Parietal lobe (tissue), 2 donors: ENCODE measurements around the gene ART1. TPM values are rescaled to one million over a fixed set of nuclear protein-coding genes. Genes with fewer than 3 reads are reported as not detected.

Source experiments
- small RNA-seq: library from RNA; depleted of rRNA; stranded (forward); fragments of <200 nt; gene quantifications from one replicate; pipeline ENCODE3, GENCODE V24; 2014; ENCODE audit warnings: low replicate concordance
- total RNA-seq: library from RNA; depleted of rRNA; stranded (reverse); fragments of >200 nt; gene quantifications from one replicate; pipeline ENCODE4 v1.2.3, GENCODE V29; 2014

The ART1 gene, protein sequence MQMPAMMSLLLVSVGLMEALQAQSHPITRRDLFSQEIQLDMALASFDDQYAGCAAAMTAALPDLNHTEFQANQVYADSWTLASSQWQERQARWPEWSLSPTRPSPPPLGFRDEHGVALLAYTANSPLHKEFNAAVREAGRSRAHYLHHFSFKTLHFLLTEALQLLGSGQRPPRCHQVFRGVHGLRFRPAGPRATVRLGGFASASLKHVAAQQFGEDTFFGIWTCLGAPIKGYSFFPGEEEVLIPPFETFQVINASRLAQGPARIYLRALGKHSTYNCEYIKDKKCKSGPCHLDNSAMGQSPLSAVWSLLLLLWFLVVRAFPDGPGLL
- total RNA-seq: not detected

DNA sequence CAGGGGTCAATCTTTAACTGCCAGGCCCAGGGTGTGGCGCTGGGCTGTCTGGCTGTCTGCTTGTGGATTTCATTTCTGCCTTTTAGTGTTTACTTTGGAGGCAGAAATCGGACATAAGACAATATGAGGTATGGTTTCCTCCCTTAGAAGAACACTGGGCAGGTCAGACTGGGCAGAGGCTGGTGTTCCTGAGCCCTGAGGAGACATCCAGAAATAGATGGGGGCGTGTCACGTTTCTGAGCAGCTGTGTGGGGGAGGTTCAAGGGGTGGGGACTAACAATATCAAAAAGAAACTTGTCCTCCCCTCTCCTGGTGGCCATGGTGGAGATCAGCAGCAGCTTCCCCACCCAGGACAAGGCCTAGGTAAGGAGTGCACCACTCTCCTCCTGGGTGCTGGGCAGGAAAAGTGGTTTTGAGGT is at the start of gene ART1:
Gene ART1, plus strand, starts transcription at position 312 of the 419 bp plus-strand sequence. CDS start 14,086 bp downstream, outside the sequence.

GRCh38 chr11:3641701-3642070 is 3.2 kb upstream of the ART1 start, which contains the start of gene ART5:
Gene ART5 (minus strand): TSS chr11:3641992. CDS start chr11:3641862, 130 bp downstream.

DNA sequence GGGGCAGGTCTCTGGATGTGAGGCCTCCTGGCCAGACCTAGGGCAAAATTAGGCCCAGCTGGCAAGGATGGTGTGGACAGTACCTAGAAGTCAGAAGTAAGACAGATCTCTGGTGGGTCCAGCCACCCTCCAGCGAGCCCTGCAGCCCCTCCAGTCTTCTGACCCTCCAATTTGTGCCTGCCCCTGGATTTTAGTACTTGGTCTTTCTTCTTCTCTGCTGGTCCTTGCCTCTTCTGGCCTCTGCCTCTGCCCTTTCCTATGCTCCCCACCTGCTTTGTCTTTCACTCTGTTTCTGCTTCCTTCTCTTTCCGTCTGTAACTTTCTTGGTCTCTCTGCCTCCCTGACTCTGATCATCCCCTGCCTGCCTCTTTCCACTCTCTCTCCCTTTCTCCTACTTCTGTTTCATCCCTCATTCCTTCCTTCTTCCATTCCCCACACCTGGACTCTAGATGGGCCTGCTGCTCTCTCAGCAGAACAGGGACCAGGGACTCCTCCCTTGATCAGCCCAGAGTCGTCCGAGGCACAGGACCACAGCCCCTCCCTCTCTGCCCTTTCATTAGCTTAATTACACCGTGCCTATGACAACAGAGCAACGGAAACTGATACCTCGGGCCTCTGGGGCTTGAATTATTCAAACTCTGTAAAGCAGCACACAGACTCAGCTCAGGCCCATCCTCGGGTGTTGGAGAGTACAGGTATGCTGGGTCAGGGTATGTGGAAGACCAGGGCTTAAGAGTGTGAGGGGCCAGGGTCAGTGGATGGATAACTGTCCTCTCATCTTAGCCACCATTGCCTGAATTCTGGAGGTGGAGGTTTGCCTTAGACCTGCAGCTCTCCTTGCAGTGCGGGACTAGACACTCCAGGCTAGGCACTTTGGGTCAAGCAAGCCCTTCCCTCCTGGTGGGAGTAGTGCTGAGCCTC is 26.7 kb downstream of the ART1 start, which contains the start of gene CHRNA10:
Gene CHRNA10, minus strand, starts transcription at position 51 of the 921 bp plus-strand sequence. CDS start 72 bp downstream, outside the sequence.

Small RNA genes lying within 50 kb of the gene (small RNA-seq; reads per million reads assigned to genes)
- gene RF00019: not detected

Other genes starting within 250 kb of the ART1 start
- not detected for gene ART5, start 3.1 kb upstream of the ART1 start, total RNA-seq
- gene CHRNA10, start 26.3 kb downstream of the ART1 start, total RNA-seq: 2.8 TPM
- gene NUP98, start 152.4 kb downstream of the ART1 start, total RNA-seq: 101 TPM
- 25.0 TPM for gene PGAP2, start 163.4 kb downstream of the ART1 start, total RNA-seq
- 2.8 TPM for gene RHOG, start 195.8 kb downstream of the ART1 start, total RNA-seq
- gene STIM1, start 210.5 kb downstream of the ART1 start, total RNA-seq: 21.9 TPM